ENCODE measurements around the gene ARSJ.

ARSJ gene

GRCh38 chr4:114019969-114020358 is 40.5 kb upstream of the ARSJ start:
- H3K4me3 ChIP-seq (ENCODE audit: low read length, poor library complexity, severe bottlenecking) = no peak overlapping the region
- H3K4me1 ChIP-seq (ENCODE audit: insufficient read depth, low read length, poor library complexity, severe bottlenecking) = peaks cover 7% of the 10 kb centered on the region
- H3K36me3 ChIP-seq (ENCODE audit: insufficient read depth, low read length) = no peaks in the 10 kb centered on the region

GRCh38 chr4:114019276-114019968 is 40.0 kb upstream of the ARSJ start:
- H3K9me2 ChIP-seq (replicated peaks; ENCODE audit: low read depth, low read length) = no peaks in the 10 kb centered on the region
- H3K9ac ChIP-seq (ENCODE audit: low read depth, low read length, poor library complexity, severe bottlenecking) = no peak overlapping the region
- TF ChIP-seq CTCF (conservative IDR thresholded peaks at IDR 0.05; ENCODE audit: low read length) (no peak), EZH2phosphoT487 (IDR thresholded peaks at IDR 0.05; ENCODE audit: borderline replicate concordance) (no peak)
- no peak overlapping the region for H3K4me3 ChIP-seq (ENCODE audit: low read length, poor library complexity, severe bottlenecking)
- no peaks in the 10 kb centered on the region for H3K36me3 ChIP-seq (ENCODE audit: insufficient read depth, low read length)
- H3K9me3 ChIP-seq (ENCODE audit: insufficient read depth, low read depth, low read length) = no peaks in the 10 kb centered on the region
- H2AFZ ChIP-seq (ENCODE audit: low read length) = peak overlapping the region; percentile 13; the same call in 1 of the 2 replicates
- no peak overlapping the region for H3K4me2 ChIP-seq (ENCODE audit: low read depth, low read length, poor library complexity, severe bottlenecking)
- H3F3A ChIP-seq (ENCODE audit: low read depth) = no peaks in the 10 kb centered on the region
- peaks cover 6% of the 10 kb centered on the region for H3K4me1 ChIP-seq (ENCODE audit: insufficient read depth, low read length, poor library complexity, severe bottlenecking)
- H3K27me3 ChIP-seq (ENCODE audit: insufficient read depth, low read length, poor library complexity, severe bottlenecking) = no peaks in the 10 kb centered on the region
- no peaks in the 10 kb centered on the region for H3K79me2 ChIP-seq (ENCODE audit: insufficient read depth, low read length)
- H4K20me1 ChIP-seq (ENCODE audit: insufficient read depth, low read length, poor library complexity, severe bottlenecking) = no peaks in the 10 kb centered on the region

More at GRCh38 chr4:114019969-114020358, 40.5 kb upstream of the ARSJ start:
- Histone ChIP-seq H3K9me3 (ENCODE audit: insufficient read depth, low read depth, low read length) (no peaks in the 10 kb centered on the region), H3K79me2 (ENCODE audit: insufficient read depth, low read length) (no peaks in the 10 kb centered on the region), H3K9ac (ENCODE audit: low read depth, low read length, poor library complexity, severe bottlenecking) (no peak overlapping the region), H3K4me2 (ENCODE audit: low read depth, low read length, poor library complexity, severe bottlenecking) (no peak overlapping the region), H3K27me3 (ENCODE audit: insufficient read depth, low read length, poor library complexity, severe bottlenecking) (no peaks in the 10 kb centered on the region), H3F3A (ENCODE audit: low read depth) (no peaks in the 10 kb centered on the region), H3K9me2 (replicated peaks; ENCODE audit: low read depth, low read length) (no peaks in the 10 kb centered on the region), H4K20me1 (ENCODE audit: insufficient read depth, low read length, poor library complexity, severe bottlenecking) (no peaks in the 10 kb centered on the region), H2AFZ (ENCODE audit: low read length) (peak overlapping the region; percentile 13; the same call in 1 of the 2 replicates)
- TF ChIP-seq CTCF (conservative IDR thresholded peaks at IDR 0.05; ENCODE audit: low read length) (no peak), EZH2phosphoT487 (IDR thresholded peaks at IDR 0.05; ENCODE audit: borderline replicate concordance) (no peak)

GRCh38 chr4:114017120-114017917 is 37.9 kb upstream of the ARSJ start:
- Histone ChIP-seq H3K4me2 (ENCODE audit: low read depth, low read length, poor library complexity, severe bottlenecking) (no peak overlapping the region), H3K79me2 (ENCODE audit: insufficient read depth, low read length) (no peaks in the 10 kb centered on the region), H3K4me3 (ENCODE audit: low read length, poor library complexity, severe bottlenecking) (no peak overlapping the region), H2AFZ (ENCODE audit: low read length) (peak overlapping the region; percentile 63), H3K9me3 (ENCODE audit: insufficient read depth, low read depth, low read length) (no peaks in the 10 kb centered on the region), H3K4me1 (ENCODE audit: insufficient read depth, low read length, poor library complexity, severe bottlenecking) (peaks cover 3% of the 10 kb centered on the region), H3K36me3 (ENCODE audit: insufficient read depth, low read length) (no peaks in the 10 kb centered on the region), H3K9me2 (replicated peaks; ENCODE audit: low read depth, low read length) (no peaks in the 10 kb centered on the region), H3F3A (ENCODE audit: low read depth) (no peaks in the 10 kb centered on the region), H3K9ac (ENCODE audit: low read depth, low read length, poor library complexity, severe bottlenecking) (no peak overlapping the region), H3K27me3 (ENCODE audit: insufficient read depth, low read length, poor library complexity, severe bottlenecking) (no peaks in the 10 kb centered on the region), H4K20me1 (ENCODE audit: insufficient read depth, low read length, poor library complexity, severe bottlenecking) (no peaks in the 10 kb centered on the region)
- TF ChIP-seq EZH2phosphoT487 (IDR thresholded peaks at IDR 0.05; ENCODE audit: borderline replicate concordance) = no peak
- no peak for TF ChIP-seq CTCF (conservative IDR thresholded peaks at IDR 0.05; ENCODE audit: low read length)
